HepG2 (cell line): Measurements from ENCODE around the gene BAHCC1. TPM values are rescaled to one million over a fixed set of nuclear protein-coding genes. Genes with fewer than 3 reads are reported as not detected.

Source experiments
- ATAC-seq: fragments of 200-7000 bp; cut with Tn5 transposase; 3 replicates; pipeline ENCODE4 v1.9.1; 2020; ENCODE audit warnings: mild to moderate bottlenecking, moderate library complexity
- BruUV-seq: library from RNA; stranded (reverse); fragments of 400-500 nt; replicated peaks from 2 replicates; lab custom pipeline; 2021; lab: Mats Ljungman, UMichigan
- CTCF ChIA-PET: fragments of 300-600 bp; formaldehyde crosslinking; extraction: SDS; loops from one replicate; lab custom pipeline; 2021; ENCODE audit warnings: low total read pairs, inconsistent platforms, low intra/inter-chr PET ratio; lab: Yijun Ruan, JAX
- POLR2A ChIA-PET: fragments of 350-600 bp; sonication (Branson Sonifier 250); formaldehyde crosslinking; loops from one replicate; lab custom pipeline; 2020; ENCODE audit warnings: antibody characterized with exemption, inconsistent platforms; lab: Yijun Ruan, JAX
- DNase-seq: peaks from one replicate; pipeline ENCODE4 v3.0.0-alpha.2; 2015; ENCODE audit warnings: low spot score
- FAIRE-seq: peaks from 3 replicates; lab custom pipeline; 2011; peaks lifted over from hg19 to GRCh38; lab: Jason Lieb, UNC
- H2AFZ ChIP-seq: one replicate; pipeline ENCODE4 v1.6.1; 2011; ENCODE audit warnings: low read length, inconsistent platforms
- H3K27ac ChIP-seq: fragments of 300-600 bp; 3 replicates; pipeline ENCODE4 v1.8.0; 2011; ENCODE audit warnings: mixed run types, mild to moderate bottlenecking, mixed read lengths, low read length, inconsistent platforms; ENCODE audit not compliant: insufficient read depth; ENCODE audit errors: extremely low read length
- H3K27me3 ChIP-seq, 2 experiments: fragments of 200-600 bp in 1 of 2; 2 replicates in 1 of 2; 3 replicates in 1 of 2; pipeline versions ENCODE4 v1.6.0 to v1.8.0; 2011; ENCODE audit warnings: low read length in 2 of 2, mild to moderate bottlenecking in 2 of 2, moderate library complexity in 2 of 2, inconsistent platforms in 1 of 2; ENCODE audit not compliant: insufficient read depth in 2 of 2, control insufficient read depth in 1 of 2
- H3K36me3 ChIP-seq, 2 experiments: fragments of 200-600 bp in 1 of 2; replicated peaks in 1 of 2; 2 replicates in 1 of 2; 3 replicates in 1 of 2; pipeline versions ENCODE4 v1.5.1 to v1.8.0; 2011; ENCODE audit warnings: low read length in 2 of 2, inconsistent platforms in 1 of 2; ENCODE audit not compliant: insufficient read depth in 2 of 2, control insufficient read depth in 1 of 2
- H3K4me1 ChIP-seq: 2 replicates; pipeline ENCODE4 v1.5.1; 2012; ENCODE audit warnings: low read length, inconsistent platforms; ENCODE audit not compliant: insufficient read depth
- H3K4me2 ChIP-seq: 2 replicates; pipeline ENCODE4 v1.6.0; 2011; ENCODE audit warnings: low read depth, low read length, inconsistent platforms
- H3K4me3 ChIP-seq, 3 experiments: fragments of 200-600 bp in 1 of 3; sonication (generic), shearing (Covaris generic) in 1 of 3; replicated peaks in 1 of 3; 2 replicates each; pipeline ENCODE4 v1.5.1; 2011 to 2016; ENCODE audit warnings: low read length in 3 of 3, inconsistent platforms in 2 of 3, low read depth in 2 of 3, mild to moderate bottlenecking in 2 of 3, control low read depth in 1 of 3, mixed read lengths in 1 of 3; ENCODE audit not compliant: insufficient read depth in 1 of 3
- H3K79me2 ChIP-seq: one replicate; pipeline ENCODE4 v1.6.1; 2011; ENCODE audit warnings: low read length, inconsistent platforms; ENCODE audit not compliant: insufficient read depth
- H3K9ac ChIP-seq: 2 replicates; pipeline ENCODE4 v1.6.0; 2011; ENCODE audit warnings: mild to moderate bottlenecking, low read depth, low read length, inconsistent platforms; ENCODE audit not compliant: insufficient read depth
- H3K9me3 ChIP-seq: 2 replicates; pipeline ENCODE4 v1.5.1; 2012; ENCODE audit warnings: mild to moderate bottlenecking, low read length
- H4K20me1 ChIP-seq: 2 replicates; pipeline ENCODE4 v1.6.0; 2011; ENCODE audit warnings: inconsistent platforms, mild to moderate bottlenecking, low read length, moderate library complexity; ENCODE audit not compliant: insufficient read depth
- CEBPZ ChIP-seq: IDR thresholded peaks from 2 replicates; pipeline ENCODE4 v1.6.1; 2012; ENCODE audit warnings: low read length, improper control_type of control experiment
- CENPBD1 ChIP-seq: sonication (generic); formaldehyde crosslinking; IDR thresholded peaks from 2 replicates; pipeline ENCODE4 v1.8.0; 2022; ENCODE audit warnings: missing genetic modification reagents, low read depth, mild to moderate bottlenecking, borderline replicate concordance
- FIP1L1 ChIP-seq: fragments of 200-400 bp; formaldehyde crosslinking; IDR thresholded peaks from 2 replicates; pipeline ENCODE4 v1.6.1; 2018; ENCODE audit warnings: low read depth, mild to moderate bottlenecking, low read length, moderate library complexity, borderline replicate concordance; ENCODE audit not compliant: insufficient read depth
- KLF6 ChIP-seq: IDR thresholded peaks from 2 replicates; pipeline ENCODE4 v1.8.0; 2016; ENCODE audit warnings: missing biosample characterization, missing genetic modification reagents
- KMT2B ChIP-seq: IDR thresholded peaks from 2 replicates; pipeline ENCODE4 v1.6.1; 2016; ENCODE audit warnings: missing genetic modification reagents, missing compliant biosample characterization
- MEIS2 ChIP-seq: sonication (generic); formaldehyde crosslinking; IDR thresholded peaks from 2 replicates; pipeline ENCODE4 v1.9.0; 2021; ENCODE audit warnings: mild to moderate bottlenecking, missing genetic modification reagents
- NFIB ChIP-seq: sonication (generic); formaldehyde crosslinking; IDR thresholded peaks from 2 replicates; pipeline ENCODE4 v1.9.0; 2021; ENCODE audit warnings: missing genetic modification reagents, mild to moderate bottlenecking, borderline replicate concordance
- NKX3-1 ChIP-seq: sonication (generic); formaldehyde crosslinking; IDR thresholded peaks from 2 replicates; pipeline ENCODE4 v1.5.0; 2020; ENCODE audit warnings: missing genetic modification reagents
- RBFOX2 ChIP-seq: fragments of 200-400 bp; formaldehyde crosslinking; IDR thresholded peaks from 2 replicates; pipeline ENCODE4 v1.6.1; 2017; ENCODE audit warnings: low read depth, mild to moderate bottlenecking, low read length
- ZBTB8A ChIP-seq: sonication (generic); formaldehyde crosslinking; IDR thresholded peaks from 2 replicates; pipeline ENCODE4 v1.4.0; 2020; ENCODE audit warnings: mild to moderate bottlenecking, low read depth, missing genetic modification reagents, borderline replicate concordance
- ZEB1 ChIP-seq: IDR thresholded peaks from 2 replicates; pipeline ENCODE4 v1.6.1; 2012; ENCODE audit warnings: mild to moderate bottlenecking, low read depth, inconsistent platforms; ENCODE audit not compliant: insufficient replicate concordance
- ZHX1 ChIP-seq: sonication (generic); formaldehyde crosslinking; IDR thresholded peaks from 2 replicates; pipeline ENCODE4 v1.8.1; 2022; ENCODE audit warnings: low read depth, mild to moderate bottlenecking, missing genetic modification reagents
- ZNF124 ChIP-seq: sonication (generic); formaldehyde crosslinking; IDR thresholded peaks from 2 replicates; pipeline ENCODE4 v1.4.0; 2020; ENCODE audit warnings: missing genetic modification reagents
- ZNF160 ChIP-seq: sonication (generic); formaldehyde crosslinking; IDR thresholded peaks from 2 replicates; pipeline ENCODE4 v1.8.0; 2022; ENCODE audit warnings: mild to moderate bottlenecking, inconsistent platforms, missing genetic modification reagents
- ZNF24 ChIP-seq: fragments of 450-650 bp; IDR thresholded peaks from 2 replicates; pipeline ENCODE4 v1.6.1; 2017; ENCODE audit warnings: antibody characterized with exemption, mild to moderate bottlenecking
- ZNF451 ChIP-seq: sonication (generic); formaldehyde crosslinking; IDR thresholded peaks from 2 replicates; pipeline ENCODE4 v1.5.0; 2020; ENCODE audit warnings: mild to moderate bottlenecking, missing genetic modification reagents
- ZNF598 ChIP-seq: sonication (generic); formaldehyde crosslinking; IDR thresholded peaks from 2 replicates; pipeline ENCODE4 v1.5.1; 2020; ENCODE audit warnings: mild to moderate bottlenecking, missing genetic modification reagents, borderline replicate concordance
- WGBS: methylation state at CpG from one replicate; pipeline ENCODE4 v1.1.6; 2017; ENCODE audit warnings: low lambda C conversion rate; 5-methylcytosine and 5-hydroxymethylcytosine counted together
- in situ Hi-C: cut with HindIII; loops from 2 replicates; pipeline ENCODE4 v1.10.0; 2017; ENCODE audit warnings: low pct_unique_long_range_greater_than_20kb; ENCODE audit not compliant: extremely low pct_ligation_motif_present
- intact Hi-C: fragments of 100-400 bp; cut with micrococcal nuclease; formaldehyde crosslinking; loops from one replicate; pipeline ENCODE4 v1.10.0; 2022; ENCODE audit not compliant: unreplicated experiment
- polyA plus RNA-seq, 8 experiments: library from polyadenylated mRNA; depleted of rRNA in 3 of 8; stranded (reverse) in 7 of 8; unstranded in 1 of 8; fragments of >200 nt; fragmentation: Illumina TruSeq in 4 of 8; extraction: Trizol in 4 of 8; gene quantifications; 2 replicates each; pipeline versions ENCODE4 v1.2.1 to v1.2.3, GENCODE V29; 2011 to 2016; ENCODE audit warnings: low read depth in 4 of 8, missing spikeins in 1 of 8, mixed read lengths in 1 of 8; ENCODE audit not compliant: insufficient read depth in 1 of 8
- total RNA-seq, 5 experiments: library from RNA; depleted of rRNA; stranded (reverse); fragments of >200 nt; fragmentation: Illumina TruSeq; extraction: Trizol; gene quantifications; 2 replicates each; pipeline ENCODE4 v1.2.3, GENCODE V29; 2016; ENCODE audit warnings: low read depth in 1 of 5

The BAHCC1 gene
- total and polyA plus RNA-seq, 2 of the 13 experiments (the other 11 are each of a cell fraction or from before 2014, with no cell fraction given) = 1.4 to 1.7 TPM

GRCh38 chr17:81396278-81396721, 1.0 kb downstream of the BAHCC1 start:
- ChIA-PET POLR2A (interaction anchor here (1.0 to 2.0 kb wide), 9 partner anchors 8 to 151 kb away, joined by 3 to 19 read pairs (median 4); partner anchors contain the start of genes ACTG1 and SLC38A10), CTCF (no interaction called here)
- Histone ChIP-seq H3K9me3 (no peaks in the 10 kb centered on the region), H3K79me2 (peaks cover 28% of the 10 kb centered on the region), H3K9ac (peak overlapping the region; percentile 84), H3K36me3 (no peaks in the 10 kb centered on the region), H3K4me3 (peak overlapping the region; percentile 78 to 87 (median 79)), H3K27ac (peak overlapping the region; percentile 92), H3K27me3 (peaks cover 1 to 63% of the 10 kb centered on the region in 2 experiments; a peak in 4 of 5 replicates), H3K4me2 (peak overlapping the region; percentile 90), H3K4me1 (peaks cover 83% of the 10 kb centered on the region), H4K20me1 (peaks cover 15% of the 10 kb centered on the region), H2AFZ (no peak overlapping the region)
- BruUV-seq = no TSS peak
- DNase-seq = no peak
- 3% methylated on average over 19 of the region's 54 CpGs for WGBS
- no peak for ATAC-seq
- FAIRE-seq = no peak
- in situ Hi-C loops (loop anchor here (5.0 kb wide), 1 partner anchor 89 kb away; no protein-coding TSS in a partner anchor), intact Hi-C loops (loop anchor here (10.0 kb wide), 1 partner anchor 119 kb away; the partner anchor contains the start of gene ACTG1)
- no peak for TF ChIP-seq FIP1L1
- no peak for TF ChIP-seq KLF6 (CRISPR knock-in tag)
- TF ChIP-seq CENPBD1 (CRISPR knock-in tag) = no peak
- peak; percentile 25; the same call in 1 of the 2 replicates for TF ChIP-seq NKX3-1 (CRISPR knock-in tag)
- no peak for TF ChIP-seq CEBPZ
- peak; percentile 80 for TF ChIP-seq RBFOX2
- TF ChIP-seq ZNF24 = no peak
- TF ChIP-seq KMT2B (CRISPR knock-in tag) = no peak
- TF ChIP-seq ZNF124 = no peak
- no peak for TF ChIP-seq ZHX1 (CRISPR knock-in tag)
- TF ChIP-seq ZBTB8A (CRISPR knock-in tag) = no peak
- peak; percentile 26; the same call in 1 of the 2 replicates for TF ChIP-seq MEIS2 (CRISPR knock-in tag)
- TF ChIP-seq ZNF598 (CRISPR knock-in tag) = no peak
- TF ChIP-seq ZEB1 = no peak
- TF ChIP-seq NFIB = no peak
- TF ChIP-seq ZNF160 (CRISPR knock-in tag) = no peak
- TF ChIP-seq ZNF451 (CRISPR knock-in tag) = no peak
